Subcutaneous adipose tissue (tissue), 4 donors: Measurements from ENCODE around the gene C3orf20. TPM values are rescaled to one million over a fixed set of nuclear protein-coding genes. Genes with fewer than 3 reads are reported as not detected.

ENCODE experiments used
- CTCF ChIP-seq: fragments of 450-650 bp; IDR thresholded peaks from one replicate; pipeline ENCODE4 v1.5.1; 2016; ENCODE audit warnings: low read depth, mild to moderate bottlenecking, control low read depth, antibody characterized with exemption, moderate library complexity
- total RNA-seq, 4 donors: library from RNA; depleted of rRNA; stranded (reverse); fragments of >200 nt; gene quantifications; one replicate each; pipeline ENCODE4 v1.1.0, GENCODE V29; 2016

The C3orf20 gene
- total RNA-seq, 4 donors from 2014 or later: 0.16 TPM; not detected in 3

DNA sequence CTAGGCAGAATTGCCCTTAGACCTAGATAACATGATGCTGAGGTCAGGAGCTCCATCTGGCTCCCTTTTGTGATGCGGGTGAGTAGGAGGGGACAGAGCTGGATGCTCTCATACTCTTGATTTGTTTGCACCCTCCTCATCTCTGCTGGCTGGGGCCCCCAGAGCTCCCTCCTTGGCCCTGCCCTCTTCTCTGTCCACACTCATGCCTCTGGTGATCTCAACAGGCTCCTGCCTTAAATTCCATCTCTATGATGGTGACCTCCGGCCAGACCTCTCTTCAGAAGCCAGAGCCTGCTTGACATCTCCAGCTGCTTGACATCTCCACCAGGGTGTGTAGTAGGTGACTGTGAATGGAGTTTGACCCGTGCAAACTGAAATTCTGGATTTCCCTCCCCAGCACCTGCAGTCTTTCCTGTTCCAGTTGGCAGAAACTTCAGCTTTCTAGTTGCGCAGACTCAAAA lies 139.5 kb downstream of the C3orf20 start:
- no peak for TF ChIP-seq CTCF

- TF ChIP-seq CTCF: no peak
Measured at GRCh38 chr3:14816359-14816758, 141.4 kb downstream of the C3orf20 start.

DNA sequence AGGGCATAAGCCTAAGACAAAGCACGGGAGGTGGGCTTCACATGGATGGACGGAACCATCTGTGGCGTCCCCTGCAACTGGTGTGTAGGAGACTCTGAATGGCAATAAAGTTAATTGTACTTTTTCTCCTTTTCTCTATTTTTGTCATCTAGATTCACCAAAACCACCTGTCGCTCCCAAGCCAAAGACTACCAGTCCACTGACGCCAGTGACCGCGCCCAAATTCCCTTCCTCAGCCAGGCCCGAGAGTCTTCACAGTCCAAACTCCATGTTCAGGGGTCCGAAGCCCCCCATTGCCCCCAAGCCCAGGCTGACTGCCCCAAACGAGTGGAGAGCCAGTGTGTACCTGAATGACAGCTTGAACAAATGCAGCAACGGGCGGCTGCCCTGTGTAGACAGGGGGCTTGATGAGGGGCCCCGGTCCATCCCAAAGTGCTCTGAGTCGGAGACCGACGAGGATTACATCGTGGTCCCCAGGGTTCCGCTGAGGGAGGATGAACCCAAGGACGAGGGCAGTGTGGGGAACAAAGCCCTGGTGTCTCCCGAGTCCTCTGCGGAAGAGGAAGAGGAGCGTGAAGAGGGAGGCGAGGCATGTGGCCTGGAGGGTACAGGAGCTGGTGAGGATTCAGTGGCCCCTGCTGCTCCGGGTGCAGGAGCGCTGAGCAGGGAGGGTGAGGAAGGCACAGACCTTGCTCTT lies 144.0 kb downstream of the C3orf20 start, which contains the start of gene FGD5:
TSS of gene FGD5 (plus strand) at position 159 of the 697 bp plus-strand sequence. CDS start at position 269, 110 bp downstream.
- TF ChIP-seq CTCF: no peak

GRCh38 chr3:14819671-14820070 lies 144.7 kb downstream of the C3orf20 start:
- no peak for TF ChIP-seq CTCF

GRCh38 chr3:14820156-14820555 lies 145.2 kb downstream of the C3orf20 start:
- no peak for TF ChIP-seq CTCF

- no peak for TF ChIP-seq CTCF
Measured at GRCh38 chr3:14821151-14821550, 146.2 kb downstream of the C3orf20 start.

GRCh38 chr3:14822134-14822533 lies 147.2 kb downstream of the C3orf20 start:
- TF ChIP-seq CTCF: no peak

Other genes starting within 250 kb of the C3orf20 start
- gene GRIP2, start 134.8 kb upstream of the C3orf20 start, total RNA-seq: 1 to 10 TPM in 1 of 4 donors, under 1 TPM in 1, not detected in 2; 0.22 to 1.5 TPM
- 10 to 100 TPM; 16.0 to 36.1 (median 18.9) TPM for gene CCDC174, start 23.4 kb upstream of the C3orf20 start, total RNA-seq
- gene FGD5, start 143.8 kb downstream of the C3orf20 start, total RNA-seq: 10 to 100 TPM; 18.2 to 62.9 (median 27.6) TPM